Endothelial cell (in vitro differentiated cells): ENCODE results near the gene RIMBP2. TPM values are rescaled to one million over a fixed set of nuclear protein-coding genes. Genes with fewer than 3 reads are reported as not detected.

Source experiments
- DNase-seq: peaks from one replicate; pipeline ENCODE4 v3.0.0; 2021; ENCODE audit warnings: low spot score
- H3K27ac Mint-ChIP-seq: one replicate; pipeline ENCODE4 v1.8.0; 2021; ENCODE audit warnings: mixed read lengths, inconsistent platforms; ENCODE audit not compliant: unreplicated experiment
- H3K27me3 Mint-ChIP-seq: one replicate; pipeline ENCODE4 v1.8.0; 2021; ENCODE audit warnings: mild to moderate bottlenecking, moderate library complexity, mixed read lengths, inconsistent platforms; ENCODE audit not compliant: unreplicated experiment
- H3K36me3 Mint-ChIP-seq: one replicate; pipeline ENCODE4 v1.8.0; 2021; ENCODE audit warnings: mild to moderate bottlenecking, low read depth, mixed read lengths, inconsistent platforms; ENCODE audit not compliant: unreplicated experiment
- H3K4me1 Mint-ChIP-seq: one replicate; pipeline ENCODE4 v1.8.0; 2021; ENCODE audit warnings: mild to moderate bottlenecking, mixed read lengths, inconsistent platforms; ENCODE audit not compliant: unreplicated experiment
- H3K4me3 Mint-ChIP-seq: one replicate; pipeline ENCODE4 v1.8.0; 2021; ENCODE audit warnings: mild to moderate bottlenecking, mixed read lengths, inconsistent platforms; ENCODE audit not compliant: unreplicated experiment
- H3K9me3 Mint-ChIP-seq: one replicate; pipeline ENCODE4 v1.8.0; 2021; ENCODE audit warnings: mixed read lengths, inconsistent platforms; ENCODE audit not compliant: unreplicated experiment
- total RNA-seq: library from RNA; stranded (reverse); fragmentation: NEBNext Ultra II Directional; extraction: Animal tissue kit (Norgen Biotek cat#: 25700); gene quantifications from one replicate; pipeline ENCODE4 v1.2.1, GENCODE V29; 2021; ENCODE audit not compliant: unreplicated experiment
- TF ChIP-seq, protein P1 (sequence below): fragments of 200-600 bp; sonication (generic); IDR thresholded peaks from one replicate; pipeline ENCODE4 v1.5.0; 2021; ENCODE audit warnings: antibody characterized with exemption; ENCODE audit not compliant: unreplicated experiment

Gene RIMBP2
- total RNA-seq, 1 donor from 2014 or later, result 1.4 TPM

DNA sequence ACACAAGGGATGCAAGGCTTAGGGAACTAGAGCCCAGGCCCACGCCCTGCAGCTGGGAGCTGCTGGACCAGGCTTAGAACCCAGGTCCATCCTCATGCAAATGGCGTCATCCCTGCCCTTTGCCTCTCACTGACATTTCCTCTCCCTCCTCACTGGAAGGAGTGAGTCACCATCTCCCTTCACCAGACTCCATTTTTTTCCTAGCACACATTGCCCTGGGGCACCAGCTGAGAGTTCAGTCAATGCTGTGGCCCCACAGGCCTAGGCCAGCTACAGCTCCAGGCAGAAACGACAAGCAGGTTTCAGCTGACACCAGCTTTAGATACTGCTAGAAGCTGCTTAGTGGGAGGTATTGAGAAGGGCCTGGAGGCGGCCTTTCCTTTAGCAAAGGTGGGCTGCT lies 98.9 kb downstream of the RIMBP2 start:
- TF ChIP-seq, protein P1, sequence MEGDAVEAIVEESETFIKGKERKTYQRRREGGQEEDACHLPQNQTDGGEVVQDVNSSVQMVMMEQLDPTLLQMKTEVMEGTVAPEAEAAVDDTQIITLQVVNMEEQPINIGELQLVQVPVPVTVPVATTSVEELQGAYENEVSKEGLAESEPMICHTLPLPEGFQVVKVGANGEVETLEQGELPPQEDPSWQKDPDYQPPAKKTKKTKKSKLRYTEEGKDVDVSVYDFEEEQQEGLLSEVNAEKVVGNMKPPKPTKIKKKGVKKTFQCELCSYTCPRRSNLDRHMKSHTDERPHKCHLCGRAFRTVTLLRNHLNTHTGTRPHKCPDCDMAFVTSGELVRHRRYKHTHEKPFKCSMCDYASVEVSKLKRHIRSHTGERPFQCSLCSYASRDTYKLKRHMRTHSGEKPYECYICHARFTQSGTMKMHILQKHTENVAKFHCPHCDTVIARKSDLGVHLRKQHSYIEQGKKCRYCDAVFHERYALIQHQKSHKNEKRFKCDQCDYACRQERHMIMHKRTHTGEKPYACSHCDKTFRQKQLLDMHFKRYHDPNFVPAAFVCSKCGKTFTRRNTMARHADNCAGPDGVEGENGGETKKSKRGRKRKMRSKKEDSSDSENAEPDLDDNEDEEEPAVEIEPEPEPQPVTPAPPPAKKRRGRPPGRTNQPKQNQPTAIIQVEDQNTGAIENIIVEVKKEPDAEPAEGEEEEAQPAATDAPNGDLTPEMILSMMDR, result no peak
- Mint-ChIP-seq H3K27ac (no peak overlapping the region), H3K4me3 (no peak overlapping the region), H3K9me3 (peaks cover 5% of the 10 kb centered on the region), H3K4me1 (peaks cover 2% of the 10 kb centered on the region), H3K36me3 (no peaks in the 10 kb centered on the region), H3K27me3 (peaks cover 6% of the 10 kb centered on the region)
- DNase-seq, result no peak

DNA sequence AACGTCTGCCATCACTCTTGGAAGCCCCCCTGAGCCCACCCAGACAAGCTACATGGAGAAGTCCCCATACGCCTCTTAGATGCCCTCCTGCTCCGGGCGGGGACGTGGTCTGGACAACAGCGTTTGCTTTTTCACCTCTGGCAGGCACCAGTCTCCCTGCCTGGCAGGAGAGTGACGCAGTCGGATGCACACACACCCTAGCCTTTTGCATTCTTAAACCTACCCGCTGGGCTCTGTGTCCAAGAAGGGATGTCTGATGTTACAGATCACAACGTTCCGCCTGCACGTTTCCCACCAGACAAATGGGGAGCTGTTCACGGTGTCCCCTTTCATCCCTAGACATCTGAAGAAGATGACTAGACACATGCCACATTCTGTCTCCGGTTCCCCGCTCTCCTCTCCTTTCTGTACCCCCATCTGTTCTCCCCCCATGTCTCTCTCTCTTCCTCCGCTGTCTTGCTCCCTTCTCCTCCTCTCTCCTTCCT lies 100.2 kb downstream of the RIMBP2 start:
- DNase-seq, result no peak

DNA sequence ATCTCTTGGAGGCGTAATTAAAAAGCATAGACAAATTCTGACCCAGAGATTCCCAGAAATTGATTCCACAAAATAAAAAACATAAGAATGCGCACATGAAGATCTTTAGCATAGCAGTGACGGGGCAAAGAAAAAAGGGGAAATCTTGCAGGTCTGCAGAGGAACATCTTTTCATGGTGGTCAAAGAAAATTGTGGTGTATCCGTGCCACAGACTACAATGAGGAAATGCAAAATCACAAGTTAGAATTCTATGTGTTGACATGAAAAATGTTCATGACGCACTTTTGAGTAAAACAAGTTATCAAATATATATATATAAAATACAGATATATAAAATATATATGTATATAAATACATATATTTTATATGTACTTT lies 101.6 kb downstream of the RIMBP2 start:
- Mint-ChIP-seq H3K27me3 (peaks cover 6% of the 10 kb centered on the region), H3K36me3 (no peaks in the 10 kb centered on the region), H3K9me3 (no peaks in the 10 kb centered on the region), H3K4me1 (peaks cover 2% of the 10 kb centered on the region), H3K4me3 (no peak overlapping the region), H3K27ac (no peak overlapping the region)
- DNase-seq, result no peak
- TF ChIP-seq, protein P1, result no peak

More for the DNA sequence above, 100.2 kb downstream of the RIMBP2 start:
- Mint-ChIP-seq H3K27ac (no peak overlapping the region), H3K4me3 (no peak overlapping the region), H3K27me3 (peaks cover 6% of the 10 kb centered on the region), H3K36me3 (no peaks in the 10 kb centered on the region), H3K4me1 (peaks cover 2% of the 10 kb centered on the region), H3K9me3 (no peaks in the 10 kb centered on the region)
- TF ChIP-seq, protein P1, result no peak

DNA sequence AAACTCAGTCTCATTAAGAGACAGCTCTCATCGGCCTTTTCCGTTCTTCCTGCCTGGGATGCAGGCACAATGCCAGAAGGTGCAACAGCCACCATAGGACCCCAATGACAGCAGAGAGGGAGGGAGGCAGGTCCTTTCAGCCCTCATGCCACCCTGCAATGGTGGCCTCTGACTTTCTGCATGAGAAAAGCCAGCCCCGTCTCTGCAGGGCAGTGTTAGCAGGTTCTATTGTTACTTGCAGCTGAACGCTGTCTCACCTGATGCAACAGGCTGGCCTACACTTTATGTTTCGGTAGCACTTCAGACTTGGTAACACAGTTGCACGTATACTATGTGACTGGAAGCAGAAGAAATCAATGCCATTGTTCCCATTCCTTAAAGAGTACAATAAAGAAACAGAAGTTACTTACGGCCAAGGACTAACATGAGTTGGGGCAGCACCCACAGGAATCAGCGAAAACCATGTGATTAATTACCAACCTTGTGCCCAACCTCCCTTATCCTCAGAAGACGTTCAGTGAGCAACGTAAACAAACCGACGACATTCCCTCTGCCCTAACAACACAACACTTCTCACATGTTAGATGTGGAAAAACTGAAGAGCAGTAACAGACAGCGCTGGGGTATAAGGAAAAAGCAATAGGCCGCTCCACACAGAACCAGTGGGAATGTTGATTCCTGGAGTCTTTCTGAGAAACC lies 102.1 kb downstream of the RIMBP2 start:
- H3K27me3 Mint-ChIP-seq, result peaks cover 7% of the 10 kb centered on the region
- TF ChIP-seq, protein P1, result no peak
- H3K9me3 Mint-ChIP-seq, result peaks cover 3% of the 10 kb centered on the region
- H3K27ac Mint-ChIP-seq, result no peak overlapping the region
- DNase-seq, result no peak
- H3K4me3 Mint-ChIP-seq, result no peak overlapping the region
- peaks cover 3% of the 10 kb centered on the region for H3K36me3 Mint-ChIP-seq
- peaks cover 5% of the 10 kb centered on the region for H3K4me1 Mint-ChIP-seq

DNA sequence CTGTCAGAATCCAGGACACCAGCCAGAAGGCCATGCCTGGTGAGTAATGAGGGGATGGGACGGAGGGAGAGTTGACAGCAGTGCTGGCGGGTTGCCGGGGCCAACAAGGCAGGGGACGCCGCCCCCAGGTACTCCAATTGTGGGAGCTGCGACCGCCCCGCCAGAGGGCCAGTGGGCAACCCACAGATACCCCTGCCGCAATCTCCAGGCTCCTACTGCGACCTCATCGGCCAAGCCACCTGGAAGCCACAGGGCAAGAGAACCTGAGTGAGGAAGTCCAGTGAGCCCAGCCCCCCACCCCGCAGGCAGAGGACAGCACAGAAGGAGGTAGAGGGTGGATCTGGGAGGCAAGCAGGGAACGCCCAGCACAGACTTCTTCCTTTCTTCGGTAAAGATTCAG lies 103.0 kb downstream of the RIMBP2 start:
- Mint-ChIP-seq H3K9me3 (peaks cover 8% of the 10 kb centered on the region), H3K27me3 (peaks cover 12% of the 10 kb centered on the region), H3K27ac (no peak overlapping the region), H3K4me3 (no peak overlapping the region), H3K36me3 (peaks cover 7% of the 10 kb centered on the region), H3K4me1 (peaks cover 9% of the 10 kb centered on the region)
- TF ChIP-seq, protein P1, result no peak
- no peak for DNase-seq
